ENCODE results near the gene CARD9. TPM values are rescaled to one million over a fixed set of nuclear protein-coding genes. Genes with fewer than 3 reads are reported as not detected.

Gene CARD9
- total and polyA plus RNA-seq, 2 of the 4 experiments (the other 2 are of a cell fraction) = 0.36 to 1.9 TPM

DNA sequence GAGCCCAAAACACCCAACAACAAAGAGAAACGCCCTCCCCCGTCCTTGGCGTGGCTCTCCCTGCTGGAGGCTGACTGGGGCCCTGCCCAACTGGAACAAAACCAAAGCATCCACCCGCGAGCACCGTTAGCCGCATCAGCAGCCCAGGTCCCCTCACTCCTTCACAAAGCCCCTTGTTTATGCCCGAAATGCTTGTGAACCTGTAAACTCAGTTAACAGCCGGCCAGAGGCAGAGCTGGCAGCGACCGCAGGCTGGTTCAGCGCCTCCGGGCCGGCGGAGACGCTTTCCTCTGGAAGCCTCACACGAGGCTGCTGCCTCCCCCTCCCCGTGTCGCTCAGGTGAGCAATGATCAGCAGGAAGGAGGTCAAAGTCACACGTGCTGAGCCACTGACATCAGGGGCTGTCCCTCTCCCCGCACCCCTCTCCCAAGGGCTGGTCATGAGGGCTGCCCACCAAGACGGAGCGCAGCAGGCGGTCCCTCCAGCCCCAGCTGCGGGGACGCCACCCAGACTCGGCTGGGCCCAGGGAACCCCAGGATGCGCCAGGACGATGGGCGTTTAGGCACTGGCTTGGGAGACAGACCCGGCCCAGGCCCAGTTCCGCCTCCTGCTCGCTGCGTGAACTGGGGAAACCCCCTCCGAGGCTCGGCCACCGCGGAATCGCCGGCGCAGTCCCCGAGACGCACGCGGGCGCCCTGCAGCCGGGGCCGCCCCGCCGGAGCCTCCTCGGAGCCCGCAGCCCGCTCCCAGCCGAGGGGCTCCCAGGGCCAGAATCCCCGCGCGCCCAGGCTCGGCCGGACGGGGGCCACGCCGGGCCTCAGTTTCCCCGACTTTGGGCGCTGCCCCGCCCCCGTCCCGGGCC lies 25.9 kb upstream of the CARD9 start:
- Histone ChIP-seq H3K4me2 (ENCODE audit: low read depth, low read length) (peak overlapping the region; percentile 100), H3K4ac (ENCODE audit: low read depth, low read length) (peak overlapping the region; percentile 38), H3K79me1 (ENCODE audit: low read depth in 1 of 2, low read length in 2 of 2) (peaks cover 20 to 30% of the 10 kb centered on the region in 2 experiments), H4K8ac (ENCODE audit: low read depth in 2 of 2, low read length in 2 of 2) (peak overlapping the region; percentile 67 to 92; a peak in 2 of 4 replicates), H3K9ac (ENCODE audit: low read depth, low read length) (peak overlapping the region; percentile 82), H3K14ac (replicated peaks; ENCODE audit: low read depth, low read length) (peak overlapping the region; percentile 34; the same call in 1 of the 2 replicates), H3K4me3 (ENCODE audit: insufficient read depth, low read depth, low read length) (peak overlapping the region; percentile 76), H2BK120ac (ENCODE audit: low read depth, low read length) (no peak overlapping the region), H3K23ac (ENCODE audit: low read depth, low read length) (peak overlapping the region; percentile 90; the same call in 1 of the 2 replicates), H4K5ac (ENCODE audit: low read depth, low read length) (no peak overlapping the region), H2BK5ac (ENCODE audit: low read depth, low read length, poor library complexity, severe bottlenecking) (no peak overlapping the region), H4K91ac (ENCODE audit: insufficient read depth, low read depth, low read length) (peak overlapping the region; percentile 65; the same call in 1 of the 2 replicates), H3K9me3 (ENCODE audit: control insufficient read depth, insufficient read depth, low read length) (no peaks in the 10 kb centered on the region), H2AK9ac (replicated peaks; ENCODE audit: low read depth, low read length, poor library complexity) (peak overlapping the region; percentile 95), H2AFZ (replicated peaks; ENCODE audit: low read length, poor library complexity) (peak overlapping the region; percentile 98), H3K9me1 (ENCODE audit: insufficient read depth, low read length) (no peaks in the 10 kb centered on the region), H3K27me3 (ENCODE audit: control insufficient read depth, insufficient read depth, low read length) (no peaks in the 10 kb centered on the region), H3K36me3 (ENCODE audit: control insufficient read depth, insufficient read depth, low read length) (peaks cover 47% of the 10 kb centered on the region), H3K4me1 (ENCODE audit: control insufficient read depth, insufficient read depth, low read length) (peaks cover 9% of the 10 kb centered on the region), H3K18ac (ENCODE audit: low read depth, low read length) (no peak overlapping the region), H2AK5ac (ENCODE audit: low read depth, low read length) (peak overlapping the region; percentile 66), H3K27ac (ENCODE audit: insufficient read depth, low read length) (peak overlapping the region; percentile 59; the same call in 1 of the 2 replicates), H2BK20ac (ENCODE audit: low read depth, low read length) (no peak overlapping the region), H3K56ac (ENCODE audit: extremely low read depth, insufficient read depth, low read length) (no peak overlapping the region), H2BK15ac (ENCODE audit: low read depth, low read length) (no peak overlapping the region), H4K20me1 (ENCODE audit: insufficient read depth, low read length) (peaks cover 16% of the 10 kb centered on the region)
- no peak for DNase-seq
- no peak for TF ChIP-seq CHD1 (IDR thresholded peaks at IDR 0.05; ENCODE audit: low read depth, low read length)
- peak; percentile 68; the same call in 1 of the 2 replicates for TF ChIP-seq MXI1 (IDR thresholded peaks at IDR 0.05; ENCODE audit: borderline replicate concordance, low read depth, low read length)
- peak; percentile 43 for ATAC-seq (ENCODE audit: low read depth)
- in situ Hi-C loops (cut with MboI; ENCODE audit: low sequenced_read_pairs) (loop anchor here (5.0 kb wide), 1 partner anchor 77 kb away; no protein-coding TSS in a partner anchor), intact Hi-C loops (cut with micrococcal nuclease) (loop anchor here (1.0 to 5.0 kb wide), 2 partner anchors 72 to 87 kb away; partner anchors contain the start of gene GPSM1), dilution Hi-C loops (cut with HindIII; ENCODE audit: low sequenced_read_pairs, unreplicated experiment) (no loop called here)
- POLR2A ChIA-PET (ENCODE audit: unreplicated experiment) = no interaction called here
- BruUV-seq (replicated peaks) = no TSS peak
- WGBS, 2 experiments (ENCODE audit: extremely low coverage in 2 of 2, insufficient read length in 1 of 2) = 0% methylated on average over 29 of the region's 67 CpGs; no CpG with 5 or more reads in 1 of the 2 experiments
- CTCF ChIA-PET = no interaction called here

Data from IMR-90 (cell line).